H1 (cell line): Measurements from ENCODE around the gene MXRA7.

Experiments used
- NRF1 ChIP-seq: IDR thresholded peaks from 2 replicates; pipeline ENCODE4 v1.6.1; 2011; ENCODE audit warnings: mild to moderate bottlenecking, low read depth, low read length, improper control_type of control experiment
- RXRA ChIP-seq: IDR thresholded peaks from 2 replicates; pipeline ENCODE4 v1.6.1; 2011; ENCODE audit warnings: low read depth, mild to moderate bottlenecking, low read length, moderate library complexity; ENCODE audit not compliant: insufficient read depth
- TF ChIP-seq, protein P1 (sequence below), 3 experiments: IDR thresholded peaks; 1 replicate in 2 of 3; 2 replicates in 1 of 3; pipeline versions ENCODE4 v1.5.1 to v1.6.1; 2011; ENCODE audit warnings: low read length in 3 of 3, mild to moderate bottlenecking in 3 of 3, inconsistent platforms in 2 of 3, low read depth in 1 of 3, moderate library complexity in 1 of 3; ENCODE audit not compliant: insufficient read depth in 1 of 3; ENCODE audit errors: control extremely low read depth in 1 of 3

- TF ChIP-seq NRF1: no peak
- no peak for TF ChIP-seq RXRA
- TF ChIP-seq, protein P1, sequence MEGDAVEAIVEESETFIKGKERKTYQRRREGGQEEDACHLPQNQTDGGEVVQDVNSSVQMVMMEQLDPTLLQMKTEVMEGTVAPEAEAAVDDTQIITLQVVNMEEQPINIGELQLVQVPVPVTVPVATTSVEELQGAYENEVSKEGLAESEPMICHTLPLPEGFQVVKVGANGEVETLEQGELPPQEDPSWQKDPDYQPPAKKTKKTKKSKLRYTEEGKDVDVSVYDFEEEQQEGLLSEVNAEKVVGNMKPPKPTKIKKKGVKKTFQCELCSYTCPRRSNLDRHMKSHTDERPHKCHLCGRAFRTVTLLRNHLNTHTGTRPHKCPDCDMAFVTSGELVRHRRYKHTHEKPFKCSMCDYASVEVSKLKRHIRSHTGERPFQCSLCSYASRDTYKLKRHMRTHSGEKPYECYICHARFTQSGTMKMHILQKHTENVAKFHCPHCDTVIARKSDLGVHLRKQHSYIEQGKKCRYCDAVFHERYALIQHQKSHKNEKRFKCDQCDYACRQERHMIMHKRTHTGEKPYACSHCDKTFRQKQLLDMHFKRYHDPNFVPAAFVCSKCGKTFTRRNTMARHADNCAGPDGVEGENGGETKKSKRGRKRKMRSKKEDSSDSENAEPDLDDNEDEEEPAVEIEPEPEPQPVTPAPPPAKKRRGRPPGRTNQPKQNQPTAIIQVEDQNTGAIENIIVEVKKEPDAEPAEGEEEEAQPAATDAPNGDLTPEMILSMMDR (IDR thresholded peaks at IDR 0.05; ENCODE audit: control extremely low read depth in 1 of 3, insufficient read depth in 1 of 3, low read depth in 1 of 3, low read length in 3 of 3): no peak
Observed at GRCh38 chr17:76721463-76721862, 10.7 kb upstream of the MXRA7 start.
